GM12878 (cell line): Measurements from ENCODE around the gene IRF8. TPM values are rescaled to one million over a fixed set of nuclear protein-coding genes. Genes with fewer than 3 reads are reported as not detected.

Experiments used
- ATAC-seq: fragments of 200-7000 bp; cut with Tn5 transposase; 3 replicates; pipeline ENCODE4 v1.9.1; 2020; ENCODE audit warnings: mild to moderate bottlenecking, moderate library complexity
- BruUV-seq: library from RNA; stranded (reverse); fragments of 400-500 nt; replicated peaks from 2 replicates; lab custom pipeline; 2021; lab: Mats Ljungman, UMichigan
- CTCF ChIA-PET: fragments of 300-600 bp; sonication (Branson Sonifier 250); formaldehyde crosslinking; extraction: SDS; loops from one replicate; lab custom pipeline; 2021; ENCODE audit warnings: inconsistent platforms; lab: Yijun Ruan, JAX
- POLR2A ChIA-PET: fragments of 350-600 bp; formaldehyde crosslinking; extraction: SDS; loops from one replicate; lab custom pipeline; 2021; ENCODE audit warnings: inconsistent platforms; lab: Charles Lee
- RAD21 ChIA-PET: fragments of 300-600 bp; sonication (Branson Sonifier 250); formaldehyde crosslinking; loops from one replicate; lab custom pipeline; 2023; ENCODE audit warnings: antibody characterized with exemption; ENCODE audit not compliant: unreplicated experiment; lab: Charles Lee
- SMC1A ChIA-PET: fragments of 300-600 bp; sonication (Branson Sonifier 250); formaldehyde crosslinking; loops from one replicate; lab custom pipeline; 2023; ENCODE audit not compliant: unreplicated experiment, uncharacterized antibody; lab: Charles Lee
- DNase-seq: peaks from one replicate; pipeline ENCODE4 v3.0.0-alpha.2; 2011; ENCODE audit warnings: low read depth, low spot score
- FAIRE-seq: peaks from 3 replicates; lab custom pipeline; 2011; peaks lifted over from hg19 to GRCh38; lab: Jason Lieb, UNC
- H2AFZ ChIP-seq: 2 replicates; pipeline ENCODE4 v1.6.0; 2011; ENCODE audit warnings: low read depth, low read length, control low read depth; ENCODE audit not compliant: control insufficient read depth
- H3K27ac ChIP-seq: 2 replicates; pipeline ENCODE4 v1.5.1; 2011; ENCODE audit warnings: control low read depth; ENCODE audit not compliant: control insufficient read depth, insufficient read depth
- H3K27me3 ChIP-seq, 2 experiments: replicated peaks in 1 of 2; 2 replicates each; pipeline versions ENCODE4 v1.6.0 to v1.6.1; 2011; ENCODE audit warnings: low read length in 1 of 2; ENCODE audit not compliant: control insufficient read depth in 2 of 2, insufficient read depth in 2 of 2
- H3K36me3 ChIP-seq, 2 experiments: 2 replicates each; pipeline ENCODE4 v1.5.1; 2011; ENCODE audit warnings: low read length in 1 of 2; ENCODE audit not compliant: control insufficient read depth in 2 of 2, insufficient read depth in 2 of 2
- H3K4me1 ChIP-seq: 2 replicates; pipeline ENCODE4 v1.6.1; 2011; ENCODE audit warnings: mild to moderate bottlenecking, low read length, moderate library complexity, mixed read lengths; ENCODE audit not compliant: control insufficient read depth, insufficient read depth
- H3K4me2 ChIP-seq: 2 replicates; pipeline ENCODE4 v1.6.0; 2011; ENCODE audit warnings: control low read depth; ENCODE audit not compliant: control insufficient read depth, insufficient read depth
- H3K4me3 ChIP-seq: fragments of 200-600 bp; sonication (generic); 2 replicates; pipeline ENCODE4 v1.5.1; 2016
- H3K79me2 ChIP-seq: 2 replicates; pipeline ENCODE4 v1.6.0; 2011; ENCODE audit warnings: low read length; ENCODE audit not compliant: control insufficient read depth, insufficient read depth
- H3K9ac ChIP-seq: 2 replicates; pipeline ENCODE4 v1.8.0; 2011; ENCODE audit warnings: low read length, control low read depth, mixed read lengths; ENCODE audit not compliant: control insufficient read depth, insufficient read depth
- H3K9me3 ChIP-seq: replicated peaks from 3 replicates; pipeline ENCODE4 v1.5.1; 2011; ENCODE audit warnings: mild to moderate bottlenecking, low read length; ENCODE audit not compliant: control insufficient read depth, insufficient read depth
- H4K20me1 ChIP-seq: 2 replicates; pipeline ENCODE4 v1.6.0; 2011; ENCODE audit not compliant: control insufficient read depth, insufficient read depth
- ATF2 ChIP-seq: IDR thresholded peaks from 2 replicates; pipeline ENCODE4 v1.6.1; 2012; ENCODE audit warnings: low read length, inconsistent platforms
- CBFB ChIP-seq: IDR thresholded peaks from 2 replicates; pipeline ENCODE4 v1.6.1; 2016; ENCODE audit warnings: antibody characterized with exemption, low read depth
- E2F4 ChIP-seq: IDR thresholded peaks from 2 replicates; pipeline ENCODE4 v1.6.1; 2012; ENCODE audit warnings: low read depth, low read length, improper control_type of control experiment
- FOS ChIP-seq: IDR thresholded peaks from 3 replicates; pipeline ENCODE4 v1.6.1; 2011; ENCODE audit warnings: borderline replicate concordance; ENCODE audit not compliant: insufficient read length; ENCODE audit errors: extremely low read depth
- GABPA ChIP-seq: IDR thresholded peaks from 2 replicates; pipeline ENCODE4 v1.6.1; 2014; ENCODE audit warnings: antibody characterized with exemption, low read depth, mild to moderate bottlenecking, inconsistent platforms
- NBN ChIP-seq: fragments of 450-650 bp; IDR thresholded peaks from 2 replicates; pipeline ENCODE4 v1.6.1; 2016
- NR2C2 ChIP-seq: IDR thresholded peaks from 2 replicates; pipeline ENCODE4 v1.6.1; 2011; ENCODE audit warnings: borderline replicate concordance, low read depth; ENCODE audit not compliant: control insufficient read depth, insufficient read length
- PAX5 ChIP-seq: IDR thresholded peaks from 2 replicates; pipeline ENCODE4 v1.6.1; 2011; ENCODE audit warnings: low read depth, low read length, borderline replicate concordance
- POLR2A ChIP-seq: IDR thresholded peaks from 2 replicates; pipeline ENCODE4 v1.6.1; 2011; ENCODE audit warnings: low read depth, mild to moderate bottlenecking, low read length
- POLR2AphosphoS2 ChIP-seq: IDR thresholded peaks from 2 replicates; pipeline ENCODE4 v1.6.1; 2011; ENCODE audit warnings: low read depth, mild to moderate bottlenecking, low read length, improper control_type of control experiment, moderate library complexity
- POLR2AphosphoS5 ChIP-seq: IDR thresholded peaks from 2 replicates; pipeline ENCODE4 v1.6.1; 2011; ENCODE audit warnings: mild to moderate bottlenecking, low read length, inconsistent platforms
- RAD21 ChIP-seq: IDR thresholded peaks from 2 replicates; pipeline ENCODE4 v1.6.1; 2011; ENCODE audit warnings: mild to moderate bottlenecking, low read depth, low read length, moderate library complexity; ENCODE audit not compliant: insufficient read depth
- RBBP5 ChIP-seq: fragments of 200-600 bp; sonication (generic); conservative IDR thresholded peaks from 2 replicates; pipeline ENCODE4 v1.6.1; 2016
- SPI1 ChIP-seq: IDR thresholded peaks from 2 replicates; pipeline ENCODE4 v1.6.1; 2011; ENCODE audit warnings: low read depth, mild to moderate bottlenecking, low read length, moderate library complexity, borderline replicate concordance; ENCODE audit not compliant: insufficient read depth
- SREBF1 ChIP-seq: IDR thresholded peaks from 2 replicates; pipeline ENCODE4 v1.6.1; 2012; ENCODE audit warnings: mild to moderate bottlenecking, low read length
- TARDBP ChIP-seq: IDR thresholded peaks from 2 replicates; pipeline ENCODE4 v1.6.1; 2016; ENCODE audit warnings: borderline replicate concordance
- WGBS: methylation state at CpG from one replicate; pipeline ENCODE4 v1.1.6; 2016; ENCODE audit warnings: low lambda C conversion rate; ENCODE audit not compliant: insufficient replicate concordance, insufficient coverage; ENCODE audit errors: missing lambda C conversion rate; 5-methylcytosine and 5-hydroxymethylcytosine counted together
- in situ Hi-C: fragments of 300-500 bp; cut with MboI; formaldehyde crosslinking; loops from 9 replicates; pipeline ENCODE4 v1.14.3; 2018; ENCODE audit warnings: mixed read lengths
- intact Hi-C: fragments of 100-400 bp; cut with micrococcal nuclease; formaldehyde crosslinking; loops from one replicate; pipeline ENCODE4 v1.14.2; 2022; ENCODE audit not compliant: unreplicated experiment
- polyA plus RNA-seq, 11 experiments: library from polyadenylated mRNA; depleted of rRNA in 4 of 11; unstranded in 6 of 11; stranded (reverse) in 5 of 11; fragments of >200 nt; fragmentation: Nextera tagmentation in 4 of 11; fragmentation: Illumina TruSeq in 1 of 11; extraction: Ambion mirVana in 4 of 11; extraction: Trizol in 1 of 11; gene quantifications; 1 replicate in 1 of 11; 2 replicates in 10 of 11; pipeline versions ENCODE4 v1.2.1 to v1.2.3, GENCODE V29; 2011 to 2016; ENCODE audit warnings: inconsistent platforms in 2 of 11, missing spikeins in 2 of 11, low read depth in 1 of 11
- total RNA-seq, 4 experiments: library from RNA; depleted of rRNA in 3 of 4; stranded (reverse); fragments of >200 nt in 3 of 4; fragmentation: Illumina TruSeq in 1 of 4; extraction: Trizol in 1 of 4; gene quantifications; 2 replicates each; pipeline versions ENCODE4 v1.2.1 to v1.2.3, GENCODE V29; 2013 to 2021
- TF ChIP-seq, protein P1 (sequence below): fragments of 450-650 bp; IDR thresholded peaks from 2 replicates; pipeline ENCODE4 v1.6.1; 2016; ENCODE audit warnings: mild to moderate bottlenecking

The IRF8 gene
- total and polyA plus RNA-seq, 10 of the 15 experiments (the other 5 are each of a cell fraction or from before 2014, with no cell fraction given): 17.1 to 237 (median 172) TPM

DNA sequence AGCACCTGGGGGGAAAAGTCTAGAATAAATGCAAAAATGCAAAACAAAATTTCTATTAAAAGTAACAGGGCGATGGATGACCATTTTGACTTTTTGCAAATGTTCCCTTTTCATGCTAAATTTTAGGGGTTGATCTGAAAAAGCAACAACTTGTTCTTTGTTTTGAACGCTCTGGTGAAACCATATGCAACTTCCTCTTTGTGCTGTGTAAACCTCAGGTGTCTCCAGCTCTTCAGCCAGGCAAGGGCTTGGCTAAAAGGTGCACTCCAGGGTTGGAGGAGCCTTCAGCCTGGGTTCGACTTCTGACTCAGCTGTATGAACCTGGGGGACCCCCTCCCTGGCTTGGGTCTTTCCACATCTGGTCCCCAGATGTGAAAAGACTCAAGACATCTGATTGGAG is 9.5 kb downstream of the IRF8 start (continued):
- TF ChIP-seq CBFB (peak; percentile 12; the same call in 1 of the 2 replicates), NR2C2 (no peak), E2F4 (no peak), RBBP5 (no peak)
- TF ChIP-seq, protein P1, sequence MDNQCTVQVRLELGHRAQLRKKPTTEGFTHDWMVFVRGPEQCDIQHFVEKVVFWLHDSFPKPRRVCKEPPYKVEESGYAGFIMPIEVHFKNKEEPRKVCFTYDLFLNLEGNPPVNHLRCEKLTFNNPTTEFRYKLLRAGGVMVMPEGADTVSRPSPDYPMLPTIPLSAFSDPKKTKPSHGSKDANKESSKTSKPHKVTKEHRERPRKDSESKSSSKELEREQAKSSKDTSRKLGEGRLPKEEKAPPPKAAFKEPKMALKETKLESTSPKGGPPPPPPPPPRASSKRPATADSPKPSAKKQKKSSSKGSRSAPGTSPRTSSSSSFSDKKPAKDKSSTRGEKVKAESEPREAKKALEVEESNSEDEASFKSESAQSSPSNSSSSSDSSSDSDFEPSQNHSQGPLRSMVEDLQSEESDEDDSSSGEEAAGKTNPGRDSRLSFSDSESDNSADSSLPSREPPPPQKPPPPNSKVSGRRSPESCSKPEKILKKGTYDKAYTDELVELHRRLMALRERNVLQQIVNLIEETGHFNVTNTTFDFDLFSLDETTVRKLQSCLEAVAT: 0 out of 2 replicates have a peak, but pooled peaks have one; percentile 20

DNA sequence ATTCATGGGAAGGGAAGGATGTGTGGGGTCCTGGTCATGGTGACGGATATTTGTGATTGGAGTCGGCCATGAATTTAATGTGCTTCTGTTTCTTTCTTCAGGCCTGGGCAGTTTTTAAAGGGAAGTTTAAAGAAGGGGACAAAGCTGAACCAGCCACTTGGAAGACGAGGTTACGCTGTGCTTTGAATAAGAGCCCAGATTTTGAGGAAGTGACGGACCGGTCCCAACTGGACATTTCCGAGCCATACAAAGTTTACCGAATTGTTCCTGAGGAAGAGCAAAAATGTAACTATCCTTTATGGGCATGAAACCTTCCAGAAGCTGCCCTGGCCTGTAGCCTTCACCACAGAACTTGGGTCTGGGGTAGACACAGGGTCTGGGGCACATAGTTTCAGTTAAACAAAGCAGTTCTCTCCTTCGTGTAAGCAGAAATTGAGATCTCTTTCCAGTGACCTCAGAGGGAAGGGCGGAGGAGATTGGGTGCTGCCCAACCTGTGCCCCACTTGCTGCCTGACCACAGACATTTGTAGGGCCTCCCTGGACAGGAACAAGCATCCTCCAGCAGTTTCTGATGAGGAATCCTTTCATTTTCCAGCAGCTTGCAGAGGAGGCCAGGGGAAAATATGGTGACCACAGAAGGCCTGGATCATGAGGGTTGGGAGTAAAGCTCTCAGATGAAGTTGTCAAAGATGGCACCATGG is 10.1 kb downstream of the IRF8 start:
- Histone ChIP-seq H2AFZ (no peak overlapping the region), H3K9me3 (no peaks in the 10 kb centered on the region; the same call in 2 of the 3 replicates), H3K9ac (peak overlapping the region; percentile 32), H3K27ac (peak overlapping the region; percentile 45), H3K79me2 (peaks cover 88% of the 10 kb centered on the region), H4K20me1 (no peaks in the 10 kb centered on the region), H3K4me3 (peak overlapping the region; percentile 41), H3K4me2 (peak overlapping the region; percentile 98), H3K27me3 (no peaks in the 10 kb centered on the region), H3K36me3 (peaks cover 50 to 52% of the 10 kb centered on the region in 2 experiments), H3K4me1 (peaks cover 81% of the 10 kb centered on the region)
- intact Hi-C loops: no loop called here
- FAIRE-seq (no peak), DNase-seq (no peak), ATAC-seq (no peak)
- ChIA-PET CTCF (interaction anchor here (1.1 to 3.9 kb wide), 8 partner anchors 8 to 90 kb away, joined by 3 to 17 read pairs (median 10); no protein-coding TSS in a partner anchor), POLR2A (interaction anchor here (0.8 to 3.3 kb wide), 8 partner anchors 10 to 80 kb away, joined by 3 to 19 read pairs (median 4); partner anchors contain the start of gene IRF8), RAD21 (interaction anchor here (0.6 to 4.4 kb wide), 8 partner anchors 10 to 352 kb away, joined by 3 to 34 read pairs (median 6); partner anchors contain the start of gene IRF8), SMC1A (interaction anchor here (0.6 to 14.8 kb wide), 19 partner anchors 9 to 107 kb away, joined by 3 to 289 read pairs (median 4); partner anchors contain the start of gene IRF8)
- in situ Hi-C loops: loop anchor here (10.0 kb wide), 1 partner anchor 106 kb away; no protein-coding TSS in a partner anchor
- WGBS: 18% methylated on average over 10 of the region's 10 CpGs
- BruUV-seq: no TSS peak
- TF ChIP-seq CBFB: peak; percentile 20; the same call in 1 of the 2 replicates
- peak; percentile 71; the same call in 1 of the 2 replicates for TF ChIP-seq SPI1
- no peak for TF ChIP-seq GABPA
- TF ChIP-seq FOS: no peak
- TF ChIP-seq POLR2AphosphoS5: peak; percentile 42; the same call in 1 of the 2 replicates
- no peak for TF ChIP-seq SREBF1
- TF ChIP-seq ATF2: peak; percentile 1; the same call in 1 of the 2 replicates
- no peak for TF ChIP-seq TARDBP
- no peak for TF ChIP-seq NBN
- TF ChIP-seq RAD21: no peak
- peak; percentile 57 for TF ChIP-seq POLR2A
- TF ChIP-seq POLR2AphosphoS2: no peak
- TF ChIP-seq PAX5: no peak
